Activated T-cell treated with anti-CD3 and anti-CD28 coated beads for 4 hours (primary cell): Measurements from ENCODE around the gene SERPINE2.
A peak's percentile ranks its signal among the peaks of the same experiment; 100 is the strongest.

Source experiments
- DNase-seq: peaks from one replicate; pipeline ENCODE4 v3.0.0-alpha.2; 2020

SERPINE2 gene

GRCh38 chr2:224042191-224042696 lies 3.2 kb upstream of the SERPINE2 start:
- no peak for DNase-seq

- no peak for DNase-seq
Observed at GRCh38 chr2:224041554-224041953, 2.5 kb upstream of the SERPINE2 start.

- no peak for DNase-seq
Observed at GRCh38 chr2:224040753-224041152, 1.7 kb upstream of the SERPINE2 start.

- DNase-seq, result no peak
Observed at GRCh38 chr2:224039770-224040440, 819 bp upstream of the SERPINE2 start.

- DNase-seq, result no peak
Observed at GRCh38 chr2:224038830-224039079, 331 bp downstream of the SERPINE2 start.

- DNase-seq, result peak; percentile 17
Observed at GRCh38 chr2:224038049-224038829, 847 bp downstream of the SERPINE2 start.

- no peak for DNase-seq
Observed at GRCh38 chr2:224036731-224037361, 2.2 kb downstream of the SERPINE2 start.

- no peak for DNase-seq
Observed at GRCh38 chr2:224034017-224034416, 5.1 kb downstream of the SERPINE2 start.

GRCh38 chr2:224033601-224034000 lies 5.5 kb downstream of the SERPINE2 start:
- no peak for DNase-seq

- no peak for DNase-seq
Observed at GRCh38 chr2:224032283-224032682, 6.8 kb downstream of the SERPINE2 start.

- DNase-seq, result no peak
Observed at GRCh38 chr2:224031358-224031970, 7.6 kb downstream of the SERPINE2 start.

GRCh38 chr2:224030786-224031185 lies 8.3 kb downstream of the SERPINE2 start:
- no peak for DNase-seq

GRCh38 chr2:224029876-224030275 lies 9.2 kb downstream of the SERPINE2 start:
- DNase-seq, result no peak

GRCh38 chr2:224027931-224028330 lies 11.2 kb downstream of the SERPINE2 start:
- no peak for DNase-seq

GRCh38 chr2:224027070-224027469 lies 12.0 kb downstream of the SERPINE2 start:
- DNase-seq, result no peak

GRCh38 chr2:224025874-224026273 lies 13.2 kb downstream of the SERPINE2 start:
- peak; percentile 47 for DNase-seq

- DNase-seq, result no peak
Observed at GRCh38 chr2:224024270-224024669, 14.8 kb downstream of the SERPINE2 start.

GRCh38 chr2:224023188-224023587 lies 15.9 kb downstream of the SERPINE2 start:
- DNase-seq, result no peak

GRCh38 chr2:224022486-224022885 lies 16.6 kb downstream of the SERPINE2 start:
- DNase-seq, result no peak

- no peak for DNase-seq
Observed at GRCh38 chr2:224020523-224020922, 18.6 kb downstream of the SERPINE2 start.

- DNase-seq, result no peak
Observed at GRCh38 chr2:224017957-224018356, 21.1 kb downstream of the SERPINE2 start.

- DNase-seq, result no peak
Observed at GRCh38 chr2:224016963-224017362, 22.1 kb downstream of the SERPINE2 start.

GRCh38 chr2:224014336-224014735 lies 24.8 kb downstream of the SERPINE2 start:
- no peak for DNase-seq

GRCh38 chr2:224011837-224012236 lies 27.2 kb downstream of the SERPINE2 start:
- DNase-seq, result no peak
